Gastrocnemius medialis (tissue), 4 donors: Measurements from ENCODE around the gene C1QTNF8. TPM values are rescaled to one million over a fixed set of nuclear protein-coding genes. Genes with fewer than 3 reads are reported as not detected.
"Not testable (repeated sequence)": the region's sequence is repeated elsewhere in the genome, so short reads cannot be mapped to it uniquely, and the experiment has no call there.

Experiments used
- ATAC-seq, 2 donors: fragments of 150-250 bp; one replicate each; pipeline ENCODE4 v1.9.1; 2016
- DNase-seq, 2 donors: peaks; one replicate each; pipeline ENCODE4 v3.0.0-alpha.2; 2019
- H3K27ac ChIP-seq, 4 donors: fragments of 200-600 bp; sonication (generic); 1 replicate in 1 of 4; 2 replicates in 3 of 4; pipeline ENCODE4 v1.5.1; 2016 to 2018; ENCODE audit warnings: mild to moderate bottlenecking in 2 of 4, moderate library complexity in 1 of 4
- H3K27me3 ChIP-seq, 3 donors: fragments of 200-600 bp; sonication (generic) in 2 of 3; 1 replicate in 1 of 3; 2 replicates in 2 of 3; pipeline versions ENCODE4 v1.5.1 to v1.6.0; 2016 to 2019; ENCODE audit warnings: mild to moderate bottlenecking in 1 of 3, moderate library complexity in 1 of 3
- H3K36me3 ChIP-seq, 2 donors: fragments of 200-600 bp; sonication (generic) in 1 of 2; one replicate each; pipeline ENCODE4 v1.5.1; 2017 to 2018
- H3K4me1 ChIP-seq, 2 donors: fragments of 200-600 bp; sonication (generic) in 1 of 2; one replicate each; pipeline ENCODE4 v1.5.1; 2016 to 2017; ENCODE audit warnings: mild to moderate bottlenecking in 2 of 2
- H3K4me3 ChIP-seq, 4 donors: fragments of 200-600 bp; sonication (generic) in 3 of 4; 1 replicate in 1 of 4; 2 replicates in 3 of 4; pipeline ENCODE4 v1.5.1; 2016 to 2019; ENCODE audit warnings: mild to moderate bottlenecking in 2 of 4
- H3K9me3 ChIP-seq, 3 donors: fragments of 200-600 bp; sonication (generic) in 2 of 3; 1 replicate in 1 of 3; 2 replicates in 2 of 3; pipeline ENCODE4 v1.5.1; 2016 to 2019
- CTCF ChIP-seq, 5 experiments: fragments of 450-650 bp in 3 of 5; fragments of 200-600 bp in 2 of 5; sonication (generic) in 2 of 5; IDR thresholded peaks in 4 of 5; conservative IDR thresholded peaks in 1 of 5; 1 replicate in 4 of 5; 2 replicates in 1 of 5; pipeline ENCODE4 v1.5.1; 2016 to 2019; ENCODE audit warnings: antibody characterized with exemption in 5 of 5, mild to moderate bottlenecking in 3 of 5, moderate library complexity in 3 of 5
- POLR2A ChIP-seq, 2 donors: fragments of 450-650 bp; IDR thresholded peaks; one replicate each; pipeline ENCODE4 v1.6.1; 2017; ENCODE audit warnings: antibody characterized with exemption in 2 of 2, mild to moderate bottlenecking in 2 of 2, moderate library complexity in 2 of 2
- in situ Hi-C, 4 donors: fragments of 200-750 bp; cut with MboI; loops; one replicate each; pipeline versions ENCODE4 v1.15.0 to v1.8.0; 2017; ENCODE audit warnings: low sequenced_read_pairs in 4 of 4
- intact Hi-C: fragments of 100-400 bp; cut with DNase I; formaldehyde crosslinking; loops from one replicate; pipeline ENCODE4 v1.15.1; 2023; ENCODE audit warnings: low total_unique reads
- total RNA-seq, 4 donors: library from RNA; depleted of rRNA; stranded (reverse); fragments of >200 nt; gene quantifications; one replicate each; pipeline versions ENCODE4 v1.1.0 to v1.2.3, GENCODE V29; 2016

C1QTNF8 gene
- total RNA-seq, 4 donors from 2014 or later: not detected

- DNase-seq (no peak), ATAC-seq (no peak)
- peaks cover 0 to 9% (median 4%) of the 10 kb centered on the region in 3 donors for H3K9me3 ChIP-seq
- intact Hi-C loops: no loop called here
- H3K4me3 ChIP-seq: peak overlapping the region in 1 of 4 donors; percentile 53
- H3K27ac ChIP-seq: peak overlapping the region in 1 of 4 donors; percentile 88
- peaks cover 33 to 47% (median 42%) of the 10 kb centered on the region in 3 donors for H3K27me3 ChIP-seq
- in situ Hi-C loops: no loop called here
- no peaks in the 10 kb centered on the region for H3K36me3 ChIP-seq
- peaks cover 13 to 20% of the 10 kb centered on the region in 2 donors for H3K4me1 ChIP-seq
- TF ChIP-seq POLR2A (IDR thresholded peaks at IDR 0.05) (no peak), CTCF (IDR thresholded peaks at IDR 0.05 in 4 of 5, conservative IDR thresholded peaks at IDR 0.05 in 1 of 5) (no peak)
Observed at GRCh38 chr16:1088295-1089170, 7.5 kb downstream of the C1QTNF8 start.

- H3K36me3 ChIP-seq, H3K27ac ChIP-seq, ATAC-seq, intact Hi-C loops, in situ Hi-C loops, DNase-seq, H3K9me3 ChIP-seq, H3K4me3 ChIP-seq: not testable (repeated sequence)
- Histone ChIP-seq H3K27me3 (peaks cover 49 to 67% (median 63%) of the 10 kb centered on the region in 3 donors), H3K4me1 (peaks cover 13 to 20% of the 10 kb centered on the region in 2 donors)
Observed at GRCh38 chr16:1086443-1086842, 9.6 kb downstream of the C1QTNF8 start.

GRCh38 chr16:1084971-1085370 is 11.1 kb downstream of the C1QTNF8 start:
- in situ Hi-C loops: no loop called here

GRCh38 chr16:1082952-1083675 is 12.9 kb downstream of the C1QTNF8 start:
- TF ChIP-seq CTCF (IDR thresholded peaks at IDR 0.05 in 4 of 5, conservative IDR thresholded peaks at IDR 0.05 in 1 of 5): no peak
- no peak for TF ChIP-seq POLR2A (IDR thresholded peaks at IDR 0.05)
- H3K36me3 ChIP-seq: no peaks in the 10 kb centered on the region
- H3K27me3 ChIP-seq: peaks cover 53 to 80% (median 71%) of the 10 kb centered on the region in 3 donors
- no peaks in the 10 kb centered on the region for H3K4me1 ChIP-seq
- in situ Hi-C loops: no loop called here
- no peak overlapping the region for H3K4me3 ChIP-seq
- ATAC-seq (no peak), DNase-seq (no peak)
- H3K27ac ChIP-seq: no peak overlapping the region
- intact Hi-C loops: no loop called here
- peaks cover 0 to 9% (median 4%) of the 10 kb centered on the region in 3 donors for H3K9me3 ChIP-seq

More at GRCh38 chr16:1084971-1085370, 11.1 kb downstream of the C1QTNF8 start:
- Histone ChIP-seq H3K4me3 (no peak overlapping the region), H3K9me3 (peaks cover 0 to 9% (median 4%) of the 10 kb centered on the region in 3 donors), H3K4me1 (peaks cover 8 to 11% of the 10 kb centered on the region in 2 donors), H3K36me3 (no peaks in the 10 kb centered on the region), H3K27me3 (peaks cover 59 to 75% (median 70%) of the 10 kb centered on the region in 3 donors), H3K27ac (no peak overlapping the region)
- ATAC-seq (no peak), DNase-seq (no peak)
- intact Hi-C loops: no loop called here
- TF ChIP-seq CTCF (IDR thresholded peaks at IDR 0.05 in 4 of 5, conservative IDR thresholded peaks at IDR 0.05 in 1 of 5) (no peak), POLR2A (IDR thresholded peaks at IDR 0.05) (no peak)
